GM12875 (cell line): Measurements from ENCODE around the gene TH.

Source experiments
- H3K4me3 ChIP-seq: one replicate; pipeline ENCODE4 v1.5.1; 2011; ENCODE audit warnings: low read depth, low read length, control low read depth
- TF ChIP-seq, protein P1 (sequence below): IDR thresholded peaks from 2 replicates; pipeline ENCODE4 v1.5.1; 2011; ENCODE audit warnings: low read depth, mild to moderate bottlenecking, control low read depth, inconsistent platforms, low read length, moderate library complexity, borderline replicate concordance; ENCODE audit not compliant: insufficient read depth

The TH gene

GRCh38 chr11:2135648-2136201 is 35.9 kb downstream of the TH start:
- TF ChIP-seq, protein P1, sequence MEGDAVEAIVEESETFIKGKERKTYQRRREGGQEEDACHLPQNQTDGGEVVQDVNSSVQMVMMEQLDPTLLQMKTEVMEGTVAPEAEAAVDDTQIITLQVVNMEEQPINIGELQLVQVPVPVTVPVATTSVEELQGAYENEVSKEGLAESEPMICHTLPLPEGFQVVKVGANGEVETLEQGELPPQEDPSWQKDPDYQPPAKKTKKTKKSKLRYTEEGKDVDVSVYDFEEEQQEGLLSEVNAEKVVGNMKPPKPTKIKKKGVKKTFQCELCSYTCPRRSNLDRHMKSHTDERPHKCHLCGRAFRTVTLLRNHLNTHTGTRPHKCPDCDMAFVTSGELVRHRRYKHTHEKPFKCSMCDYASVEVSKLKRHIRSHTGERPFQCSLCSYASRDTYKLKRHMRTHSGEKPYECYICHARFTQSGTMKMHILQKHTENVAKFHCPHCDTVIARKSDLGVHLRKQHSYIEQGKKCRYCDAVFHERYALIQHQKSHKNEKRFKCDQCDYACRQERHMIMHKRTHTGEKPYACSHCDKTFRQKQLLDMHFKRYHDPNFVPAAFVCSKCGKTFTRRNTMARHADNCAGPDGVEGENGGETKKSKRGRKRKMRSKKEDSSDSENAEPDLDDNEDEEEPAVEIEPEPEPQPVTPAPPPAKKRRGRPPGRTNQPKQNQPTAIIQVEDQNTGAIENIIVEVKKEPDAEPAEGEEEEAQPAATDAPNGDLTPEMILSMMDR, result no peak
- no peak overlapping the region for H3K4me3 ChIP-seq

GRCh38 chr11:2135018-2135569 is 36.5 kb downstream of the TH start:
- H3K4me3 ChIP-seq, result no peak overlapping the region
- TF ChIP-seq, protein P1, result no peak

DNA sequence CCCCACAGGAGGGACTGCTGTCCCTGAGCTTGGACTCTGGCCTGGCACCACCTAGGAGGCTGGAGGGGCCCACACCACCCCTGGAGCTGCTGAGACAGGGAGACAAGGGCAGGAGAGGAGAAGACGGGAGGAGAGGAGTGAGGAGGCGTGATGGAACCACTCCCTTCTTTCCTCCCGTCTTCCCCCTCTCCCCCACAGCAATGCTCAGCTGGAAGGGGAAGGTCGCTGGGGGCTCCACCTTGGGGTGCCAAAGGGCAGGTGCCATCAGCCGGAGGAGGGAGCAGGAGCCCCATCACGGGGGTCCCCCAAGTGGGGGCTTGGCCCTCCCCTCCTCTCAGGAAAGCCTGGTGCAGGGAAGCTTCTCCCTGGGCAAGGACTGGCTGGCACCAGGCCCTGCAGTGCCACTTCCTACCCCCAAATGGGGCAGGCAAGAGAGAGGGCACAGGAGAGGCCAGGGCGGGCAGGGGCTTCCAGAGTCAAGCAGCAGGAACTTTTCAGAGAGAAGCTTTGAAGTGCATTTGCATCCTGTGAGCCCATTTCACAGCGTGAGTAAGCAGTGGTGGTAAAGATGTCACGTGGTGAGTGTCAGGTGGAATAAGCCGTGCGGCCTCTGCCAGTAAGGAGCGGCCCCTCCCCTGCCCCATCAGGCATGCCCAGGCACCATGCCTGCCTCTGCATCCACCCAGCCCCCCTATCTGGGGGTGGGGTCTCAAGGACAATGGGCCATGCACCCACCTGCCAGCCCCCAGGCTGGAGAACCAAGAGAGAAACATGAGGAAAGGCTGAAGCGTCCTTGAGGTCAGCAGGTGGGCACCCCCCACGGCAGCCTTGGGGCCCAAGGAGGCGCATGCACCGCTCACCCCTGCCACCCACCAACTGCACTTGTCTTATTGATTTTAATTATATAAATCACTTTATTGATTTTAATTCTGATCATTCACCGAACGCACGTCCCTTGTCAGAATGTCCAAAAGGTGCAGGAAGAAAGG is 37.3 kb downstream of the TH start:
- no peak overlapping the region for H3K4me3 ChIP-seq
- TF ChIP-seq, protein P1, result no peak

GRCh38 chr11:2133241-2134021 is 38.2 kb downstream of the TH start:
- H3K4me3 ChIP-seq, result no peak overlapping the region
- TF ChIP-seq, protein P1, result no peak

DNA sequence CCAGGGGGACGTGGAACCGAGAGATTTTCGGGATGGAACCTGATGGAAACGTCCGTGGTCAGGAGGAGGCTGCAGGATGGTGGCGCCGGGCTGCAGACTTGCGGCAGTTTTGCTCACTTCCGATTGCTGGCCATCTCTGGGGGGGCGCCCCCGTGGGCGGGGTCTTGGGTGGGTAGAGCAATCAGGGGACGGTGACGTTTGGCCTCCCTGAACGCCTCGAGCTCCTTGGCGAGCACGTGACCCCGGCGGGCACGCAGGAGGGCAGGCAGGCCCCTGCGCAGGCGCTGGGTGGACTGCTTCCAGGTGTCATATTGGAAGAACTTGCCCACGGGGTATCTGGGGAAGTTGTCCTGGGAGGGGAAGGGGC is 38.8 kb downstream of the TH start:
- TF ChIP-seq, protein P1, result no peak

DNA sequence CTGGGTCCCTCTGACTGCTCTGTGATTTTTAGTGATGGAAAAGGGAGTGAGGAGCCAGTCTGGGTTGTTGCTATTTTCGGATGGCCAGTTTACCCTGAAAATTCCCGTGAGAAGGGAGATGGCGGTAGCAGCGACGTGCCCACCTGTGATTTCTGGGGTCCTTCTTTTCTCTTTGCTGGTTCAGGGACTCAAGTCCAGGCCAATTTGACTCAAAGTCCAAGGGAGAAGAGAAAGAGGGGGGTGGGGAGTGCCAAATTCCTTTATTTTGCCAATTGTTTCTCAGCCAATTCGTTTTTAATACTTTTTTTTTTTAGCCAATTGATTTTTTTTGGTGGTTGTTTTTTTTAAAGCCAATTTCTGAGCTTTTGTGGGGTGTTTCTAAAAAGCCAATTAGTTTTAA is 39.4 kb downstream of the TH start:
- TF ChIP-seq, protein P1, result no peak
- H3K4me3 ChIP-seq, result no peak overlapping the region

More for the DNA sequence above, 38.8 kb downstream of the TH start:
- no peak overlapping the region for H3K4me3 ChIP-seq
